Activated CD4-positive, alpha-beta T cell treated with anti-CD3 and anti-CD28 coated beads, Interleukin-2, amount 50 U/mL, for 24 hours (primary cell): ENCODE results near the gene RGS3.
"Not testable (repeated sequence)": the region's sequence is repeated elsewhere in the genome, so short reads cannot be mapped to it uniquely, and the experiment has no call there.

Source experiments
- DNase-seq, 2 donors: peaks; one replicate each; pipeline ENCODE4 v3.0.0-alpha.2; 2020; ENCODE audit warnings: low read depth in 1 of 2, low spot score in 1 of 2

The RGS3 gene

DNA sequence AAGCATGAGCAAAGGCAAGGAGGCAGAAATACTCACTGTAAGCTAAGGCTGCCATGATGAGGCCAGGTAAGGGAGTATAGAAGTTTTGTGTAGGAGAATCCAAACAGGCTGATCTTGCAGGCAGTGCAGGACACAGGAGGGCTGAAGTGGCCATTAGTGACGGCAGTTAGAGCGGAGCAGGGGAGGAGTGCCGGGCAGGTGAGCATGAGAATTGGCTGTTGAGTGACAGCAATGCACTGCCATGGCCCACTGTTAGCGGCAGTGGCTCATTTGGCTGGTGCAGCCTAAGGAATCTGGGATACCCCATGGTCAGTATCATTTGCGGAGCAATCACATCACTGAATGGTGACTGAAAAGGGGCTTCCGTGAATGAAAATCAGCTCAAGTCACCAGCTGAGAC is 22.8 kb downstream of the RGS3 start:
- DNase-seq, result no peak

DNA sequence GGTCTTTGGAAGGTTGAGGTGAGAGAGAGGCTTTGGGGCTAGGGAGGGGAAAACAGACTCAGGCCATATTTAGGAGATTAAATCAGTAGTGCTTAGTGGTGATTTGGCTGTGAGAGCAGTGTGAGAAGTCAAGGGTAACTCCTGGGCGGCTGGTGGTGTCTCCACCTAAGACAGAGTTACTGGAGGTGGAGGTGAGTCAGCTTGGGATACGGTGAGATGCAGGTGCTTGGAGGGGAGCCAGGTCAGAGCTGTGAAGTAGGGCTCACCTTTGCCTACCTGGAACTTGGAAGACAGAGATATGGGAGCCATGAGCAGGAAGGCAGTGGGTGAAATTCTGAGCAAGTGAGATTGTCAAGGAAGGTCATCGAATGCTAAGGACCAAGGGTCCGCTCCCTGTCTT is 24.5 kb downstream of the RGS3 start:
- no peak for DNase-seq

DNA sequence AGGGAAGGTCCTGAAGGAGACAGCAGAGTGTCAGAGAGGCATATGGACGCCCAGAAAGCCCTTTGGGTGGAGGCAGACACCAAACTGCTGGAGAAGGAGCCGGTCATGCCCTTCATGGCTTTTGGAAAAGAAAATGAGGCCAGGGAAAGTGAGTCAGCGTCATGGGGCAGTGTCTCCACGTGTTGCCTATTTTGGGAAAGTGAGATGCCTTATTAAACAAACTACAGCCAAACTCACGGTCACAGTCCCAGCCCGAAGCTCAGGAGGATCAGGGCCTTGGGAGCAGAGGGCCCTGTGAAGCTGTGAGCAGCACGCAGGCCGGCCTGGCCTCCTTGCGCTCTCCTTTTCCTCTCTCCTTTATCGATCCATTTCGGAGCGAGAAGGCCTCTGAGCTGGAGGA is 25.0 kb downstream of the RGS3 start:
- no peak for DNase-seq

DNA sequence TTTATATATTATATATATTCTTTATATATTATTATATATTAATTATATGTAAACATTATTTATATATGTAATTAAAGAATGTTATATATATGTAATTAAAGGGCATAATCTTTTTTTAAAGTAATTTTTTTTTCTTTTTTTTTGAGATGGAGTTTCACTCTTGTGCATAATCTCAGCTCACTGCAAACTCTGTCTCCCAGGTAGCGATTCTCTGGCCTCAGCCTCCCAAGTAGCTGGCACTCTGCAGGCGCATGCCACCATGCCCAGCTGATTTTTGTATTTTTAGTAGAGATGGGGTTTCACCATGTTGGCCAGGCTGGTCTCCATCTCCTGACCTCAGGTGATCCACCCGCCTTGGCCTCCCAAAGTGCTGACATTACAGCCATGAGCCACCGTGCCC is 27.6 kb downstream of the RGS3 start:
- not testable (repeated sequence) for DNase-seq

DNA sequence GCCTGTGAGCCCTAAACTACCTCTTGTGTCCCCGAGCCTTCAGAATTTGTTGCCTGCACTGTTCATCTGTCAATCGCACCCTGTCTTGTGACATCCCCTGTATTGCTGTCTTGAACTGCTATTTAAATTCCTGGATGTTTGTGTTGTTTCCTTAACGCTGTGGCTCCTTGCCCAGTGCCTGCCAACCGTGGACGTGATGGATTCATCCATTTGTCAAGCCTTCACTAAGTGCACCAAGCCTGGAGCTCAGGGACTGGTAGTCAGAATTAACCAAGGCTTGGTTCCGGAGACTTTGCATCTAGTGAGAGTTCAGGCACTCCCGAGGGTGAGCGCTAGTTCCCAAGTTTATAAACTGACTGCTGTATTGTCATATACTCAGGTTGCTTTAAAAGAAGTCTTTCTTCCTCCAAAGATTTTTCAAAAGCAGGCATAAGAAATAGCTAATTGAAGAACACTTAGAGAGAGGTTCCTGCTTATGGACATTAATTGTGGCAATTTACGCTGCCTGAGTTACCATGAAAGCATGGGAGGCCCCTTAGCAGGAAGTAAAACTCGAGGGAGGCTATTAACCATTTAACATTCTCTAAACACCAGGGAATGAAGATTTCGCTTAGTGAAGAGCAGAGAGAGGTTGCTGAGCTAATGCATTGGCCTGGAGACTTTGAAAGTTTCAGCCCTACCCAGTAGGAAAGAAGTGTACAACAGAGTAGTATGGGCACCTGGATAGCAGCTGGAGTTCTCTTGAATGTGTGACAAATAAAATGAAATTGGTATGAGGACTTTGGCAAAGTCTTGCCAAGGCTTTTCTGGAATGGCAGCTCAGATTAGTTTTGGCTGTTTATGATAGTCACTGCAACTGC is 29.0 kb downstream of the RGS3 start:
- DNase-seq, result no peak

DNA sequence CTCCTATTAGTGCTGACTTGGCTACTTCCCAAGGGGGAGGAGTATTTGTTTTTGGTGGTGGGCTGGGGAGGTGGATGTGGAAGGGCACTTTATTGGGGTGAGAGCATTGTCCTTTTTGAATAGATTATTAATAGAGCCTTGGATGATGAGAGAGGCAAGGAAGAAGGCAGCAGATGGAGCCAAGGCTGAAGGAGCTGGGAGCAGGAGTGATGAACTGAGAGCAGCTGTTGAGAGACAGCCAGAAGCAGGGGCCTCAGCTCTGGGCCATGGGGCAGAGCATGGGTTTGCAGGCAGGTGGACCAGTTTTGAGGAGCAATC is 29.6 kb downstream of the RGS3 start:
- DNase-seq, result no peak

DNA sequence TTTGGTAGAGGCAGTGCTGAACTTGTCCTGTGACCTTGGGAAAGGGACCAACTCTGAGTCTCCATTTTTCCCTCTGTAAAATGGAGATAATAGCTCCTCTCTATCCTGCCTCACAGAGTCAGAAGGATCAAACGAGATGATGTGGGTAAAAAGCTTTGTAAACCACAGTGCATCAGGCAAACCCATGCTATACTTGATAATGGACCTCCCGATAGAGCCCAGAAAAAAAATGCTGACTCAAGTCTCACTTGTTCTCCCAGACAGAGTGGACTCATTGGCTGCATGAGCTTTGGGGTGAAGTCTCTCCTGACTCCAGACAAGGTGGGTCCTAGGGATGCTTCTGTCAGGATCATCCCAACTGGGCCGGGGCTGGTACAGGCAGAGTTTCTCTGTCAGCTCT is 32.0 kb downstream of the RGS3 start:
- no peak for DNase-seq

DNA sequence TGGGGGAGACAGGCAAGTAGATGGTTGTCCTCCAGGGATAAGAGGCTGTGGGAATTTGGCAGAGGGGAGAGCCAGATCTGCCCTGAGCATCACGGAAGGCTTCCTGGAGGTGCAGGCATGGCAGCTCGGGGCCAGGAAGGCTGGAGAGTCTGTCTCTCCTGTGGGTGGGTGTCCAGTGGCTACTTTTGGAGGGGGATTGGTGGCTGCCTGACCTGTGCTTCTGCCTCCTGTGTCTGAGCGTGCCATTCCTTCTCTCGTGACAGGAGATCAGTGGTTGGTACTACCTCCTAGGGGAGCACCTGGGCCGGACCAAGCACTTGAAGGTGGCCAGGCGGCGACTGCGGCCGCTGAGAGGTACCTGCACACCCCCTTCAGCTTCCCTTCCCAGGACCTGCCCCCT is 33.5 kb downstream of the RGS3 start:
- no peak for DNase-seq

DNA sequence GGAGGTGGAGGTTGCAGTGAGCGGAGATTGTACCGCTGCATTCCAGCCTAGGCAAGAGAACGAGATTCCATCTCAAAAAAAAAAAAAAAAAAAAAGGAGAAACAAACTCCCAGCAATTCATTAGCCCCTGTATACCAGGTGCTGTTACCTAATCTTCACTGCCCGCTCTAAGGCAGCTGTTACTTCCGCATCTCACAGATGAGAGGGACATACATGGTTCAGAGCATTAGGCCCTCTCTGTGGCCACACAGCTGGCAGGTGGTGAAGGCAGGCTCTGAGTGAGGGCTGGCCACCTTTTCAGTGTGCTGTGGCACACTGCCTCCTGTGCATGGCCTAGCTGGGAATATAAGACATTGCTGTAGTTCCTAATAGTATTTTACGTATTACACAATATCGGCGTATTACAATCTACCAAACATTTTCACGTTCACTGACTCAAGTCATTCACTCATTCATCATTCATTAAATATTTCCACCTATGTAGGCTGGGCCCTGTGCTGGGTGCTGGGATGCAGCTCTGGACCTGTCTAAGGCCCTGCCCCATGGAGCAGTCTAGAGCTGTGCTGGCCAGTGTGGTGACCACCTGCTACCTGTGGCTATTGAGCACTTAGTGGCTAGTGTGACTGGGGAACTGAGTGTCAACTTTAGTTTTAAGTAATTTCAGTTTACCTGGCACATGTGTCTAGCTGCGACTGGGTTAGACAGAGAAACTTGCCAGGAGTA is 35.8 kb downstream of the RGS3 start:
- no peak for DNase-seq

DNA sequence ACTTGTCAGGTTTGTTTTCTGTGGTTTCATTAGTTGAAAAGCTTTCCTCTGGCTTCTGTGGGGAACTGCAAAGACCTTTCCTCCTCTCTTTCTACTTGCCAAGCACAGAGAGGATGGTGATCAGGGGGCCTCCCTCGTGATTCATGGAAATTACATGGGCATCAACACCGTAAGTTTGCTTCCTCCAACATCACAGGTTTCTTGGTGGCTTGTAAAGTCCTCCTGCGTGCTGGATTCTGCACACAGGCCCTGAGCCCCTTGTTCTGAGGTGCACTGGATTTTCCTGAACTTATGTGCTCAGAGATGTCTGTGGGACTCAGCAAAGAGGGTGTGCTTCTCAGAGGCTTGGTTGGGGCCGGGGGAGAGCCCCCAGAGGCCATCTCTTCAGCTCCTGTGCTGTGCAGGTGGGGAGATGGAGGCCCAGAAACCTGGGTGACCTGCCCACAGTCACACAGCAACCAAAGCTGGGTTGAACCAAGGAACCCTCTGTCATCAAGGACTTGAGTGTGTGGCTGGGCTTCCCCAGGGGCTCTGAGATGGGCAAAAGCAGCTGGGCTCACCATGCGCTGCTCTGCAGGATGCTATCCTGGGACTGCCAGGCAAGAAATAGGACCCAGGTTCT is 36.5 kb downstream of the RGS3 start:
- no peak for DNase-seq

DNA sequence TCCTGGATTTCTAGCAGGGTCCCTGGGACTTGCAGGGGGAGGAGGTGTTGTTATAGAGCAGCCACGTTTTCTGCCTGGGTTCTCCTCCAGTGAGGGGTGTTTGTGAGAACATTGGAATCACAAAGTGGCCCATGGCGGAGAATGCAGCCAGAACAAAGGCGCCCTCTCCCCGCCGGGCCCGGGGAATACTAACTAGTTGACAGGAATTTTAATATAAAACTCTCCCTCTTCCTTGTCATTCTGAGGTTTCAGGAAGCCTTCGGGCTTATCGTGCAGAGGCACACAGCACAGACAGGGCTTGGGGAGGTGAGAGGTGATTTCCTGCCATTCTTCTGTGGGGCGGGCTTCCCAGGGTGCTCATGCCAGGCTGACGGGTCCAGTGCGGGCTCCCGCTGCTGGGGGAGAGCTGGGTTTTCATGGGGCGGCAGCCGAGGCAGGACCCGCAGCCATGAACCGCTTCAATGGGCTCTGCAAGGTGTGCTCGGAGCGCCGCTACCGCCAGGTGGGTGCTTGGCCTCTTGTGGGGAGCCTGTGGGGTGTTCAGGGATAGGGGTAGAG is 37.7 kb downstream of the RGS3 start:
- no peak for DNase-seq

DNA sequence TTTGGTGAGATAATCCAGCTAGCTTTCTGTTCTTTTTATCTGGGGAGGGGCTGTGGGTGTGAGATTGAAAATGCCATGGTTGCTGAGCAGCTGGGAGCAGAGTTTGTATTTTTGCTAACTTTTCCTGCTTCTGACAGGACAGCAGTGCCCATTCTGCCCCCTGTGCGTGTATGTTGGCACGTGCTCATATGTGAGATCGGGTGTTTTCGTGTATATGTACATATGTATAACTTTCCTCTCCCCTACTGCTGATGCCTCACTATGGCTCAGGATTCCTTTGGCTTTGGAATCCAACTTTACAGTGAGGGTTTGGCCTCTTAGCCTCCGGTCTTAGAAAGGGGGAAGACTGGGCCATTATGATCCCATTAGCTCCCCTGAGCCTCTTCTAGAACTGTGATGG is 38.3 kb downstream of the RGS3 start:
- DNase-seq, result no peak

DNA sequence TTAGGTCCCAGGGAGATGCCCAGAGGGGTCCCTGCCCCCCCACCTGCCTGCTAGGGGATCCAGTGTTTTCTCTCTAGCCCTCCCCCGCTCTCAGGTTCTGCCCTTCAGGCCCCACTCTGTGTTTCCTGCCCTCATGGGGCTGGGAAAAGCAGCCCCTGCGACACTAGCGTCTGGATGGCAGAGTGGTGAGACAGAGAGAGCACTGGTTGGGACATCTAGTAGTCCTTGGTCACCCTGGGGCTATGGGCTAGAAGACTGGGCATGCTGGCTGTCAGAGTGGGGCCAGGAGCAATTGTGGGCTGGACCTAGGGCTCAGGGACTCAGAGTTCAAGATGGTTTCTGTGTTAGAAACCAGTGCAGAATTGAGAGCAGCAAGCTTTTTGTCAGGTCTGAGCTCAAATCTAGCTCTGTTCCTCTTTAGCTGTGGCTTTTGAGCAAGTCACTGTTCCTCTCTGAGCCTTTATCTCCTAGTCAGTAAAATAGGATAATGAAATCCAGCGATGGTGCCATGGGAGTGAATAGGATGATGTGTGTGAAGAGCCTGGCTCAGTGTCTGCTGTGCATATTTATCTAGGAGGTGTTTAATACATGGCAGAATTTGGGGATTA is 39.0 kb downstream of the RGS3 start:
- DNase-seq, result no peak

DNA sequence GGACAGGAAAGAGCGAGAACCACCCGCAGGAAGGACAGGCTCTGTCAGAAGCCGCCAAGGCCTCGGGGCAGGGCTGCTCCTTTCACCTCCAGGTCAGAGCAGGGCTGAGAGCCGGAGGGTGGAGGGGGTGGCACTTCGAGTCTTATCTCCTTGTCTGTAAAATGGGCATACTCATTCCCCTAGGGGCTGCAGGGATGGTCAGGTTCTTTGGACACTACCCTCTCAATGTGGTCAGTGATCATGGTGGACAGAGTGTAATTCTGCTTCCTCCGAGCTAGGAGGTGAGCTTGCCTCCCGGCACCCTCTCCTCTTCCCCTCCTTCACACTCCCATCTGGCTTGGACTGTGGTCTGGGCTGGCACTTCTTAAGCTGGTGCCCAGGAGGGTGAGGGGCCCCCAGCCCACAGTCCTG is 39.6 kb downstream of the RGS3 start:
- no peak for DNase-seq

DNA sequence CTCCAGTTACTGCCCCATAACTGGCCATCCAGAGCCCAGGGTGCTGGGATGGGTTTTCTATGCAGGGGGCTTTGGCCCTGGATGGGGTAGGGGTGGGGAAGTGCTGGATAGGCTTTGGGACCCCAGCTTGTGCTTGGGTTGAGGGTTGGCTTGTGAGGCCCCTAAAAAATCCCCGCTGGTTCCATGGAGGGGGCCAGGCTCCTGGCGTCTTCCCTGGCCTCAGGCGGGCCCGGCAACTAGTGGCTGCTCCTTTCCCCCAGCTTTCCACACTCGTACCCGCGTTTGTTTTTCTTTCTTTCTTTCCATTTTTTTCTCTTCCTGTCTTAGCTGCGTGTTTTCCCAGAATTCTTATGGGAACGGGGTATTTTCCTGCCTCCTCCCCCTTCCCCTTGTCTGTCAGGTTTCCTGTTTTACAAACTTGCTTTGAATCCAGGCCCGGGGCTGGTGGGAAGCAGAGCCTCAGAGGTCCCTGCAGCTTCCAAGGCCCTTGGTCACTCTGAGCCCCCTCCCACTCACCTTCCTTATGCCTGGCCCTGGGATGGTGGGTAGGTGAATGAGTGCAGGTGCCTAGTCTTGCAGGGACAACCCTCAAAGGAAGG is 40.2 kb downstream of the RGS3 start:
- DNase-seq, result no peak

DNA sequence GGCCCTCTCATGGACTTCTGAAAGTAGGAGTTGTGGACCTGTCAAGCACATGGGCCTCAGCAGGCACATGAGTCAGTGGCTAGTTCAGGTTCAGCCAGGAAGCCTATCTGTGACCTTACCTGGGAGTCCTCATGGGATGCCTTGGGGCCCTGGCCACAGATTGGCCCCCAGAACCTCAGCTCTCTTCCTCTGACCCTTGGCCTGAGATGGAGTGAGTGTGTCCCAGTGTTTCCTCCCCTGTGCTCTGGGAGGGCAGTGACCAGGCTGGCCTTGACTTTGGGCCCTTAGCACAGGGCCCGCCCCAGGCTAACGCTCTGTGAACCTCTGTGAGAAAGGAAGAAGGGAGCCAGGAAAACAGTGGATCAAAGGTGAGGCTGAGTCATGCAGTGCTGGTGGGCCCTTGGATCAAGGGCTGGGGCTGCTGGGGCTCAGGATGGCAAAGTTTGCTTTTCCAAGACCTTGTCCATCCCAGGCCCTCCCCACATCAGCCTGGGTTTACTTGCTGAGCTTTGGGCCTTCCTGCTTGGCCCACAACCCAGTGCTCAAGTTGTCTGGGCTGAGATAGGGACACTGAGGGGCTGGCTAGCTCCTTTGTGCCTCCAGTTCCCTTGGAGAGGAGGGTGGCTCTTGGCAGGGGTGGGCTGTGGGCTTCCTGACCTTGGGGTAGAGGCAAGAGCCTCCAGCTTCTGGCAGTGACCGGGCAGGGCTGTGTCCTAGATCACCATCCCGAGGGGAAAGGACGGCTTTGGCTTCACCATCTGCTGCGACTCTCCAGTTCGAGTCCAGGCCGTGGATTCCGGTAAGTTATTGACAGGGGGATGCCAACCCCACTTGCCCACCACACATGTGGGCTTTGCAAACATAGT is 41.4 kb downstream of the RGS3 start:
- no peak for DNase-seq

DNA sequence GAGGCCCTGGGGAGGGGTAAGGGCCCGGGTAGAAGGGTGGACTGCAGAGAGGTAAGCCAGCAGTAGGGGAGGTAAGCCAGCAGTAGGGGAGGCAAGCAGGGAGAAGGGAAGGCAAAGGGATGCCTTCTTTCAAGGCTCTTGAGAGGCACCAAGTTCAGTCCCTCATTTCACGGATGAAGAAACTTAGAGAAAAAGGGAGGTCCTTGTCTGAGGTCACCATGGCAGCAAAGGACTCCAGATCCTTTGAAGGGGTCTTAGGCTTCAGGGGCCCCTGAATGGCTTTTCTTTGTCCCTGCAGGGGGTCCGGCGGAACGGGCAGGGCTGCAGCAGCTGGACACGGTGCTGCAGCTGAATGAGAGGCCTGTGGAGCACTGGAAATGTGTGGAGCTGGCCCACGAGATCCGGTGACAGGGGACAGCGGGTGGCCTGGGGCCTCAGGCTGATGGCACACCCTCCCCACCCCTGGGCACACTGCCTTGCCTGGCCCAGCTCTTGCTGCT is 42.6 kb downstream of the RGS3 start:
- DNase-seq, result no peak

DNA sequence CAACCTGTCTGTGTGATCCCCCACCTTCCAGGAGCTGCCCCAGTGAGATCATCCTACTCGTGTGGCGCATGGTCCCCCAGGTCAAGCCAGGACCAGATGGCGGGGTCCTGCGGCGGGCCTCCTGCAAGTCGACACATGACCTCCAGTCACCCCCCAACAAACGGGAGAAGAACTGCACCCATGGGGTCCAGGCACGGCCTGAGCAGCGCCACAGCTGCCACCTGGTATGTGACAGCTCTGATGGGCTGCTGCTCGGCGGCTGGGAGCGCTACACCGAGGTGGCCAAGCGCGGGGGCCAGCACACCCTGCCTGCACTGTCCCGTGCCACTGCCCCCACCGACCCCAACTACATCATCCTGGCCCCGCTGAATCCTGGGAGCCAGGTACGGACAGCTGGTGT is 43.7 kb downstream of the RGS3 start:
- no peak for DNase-seq

DNA sequence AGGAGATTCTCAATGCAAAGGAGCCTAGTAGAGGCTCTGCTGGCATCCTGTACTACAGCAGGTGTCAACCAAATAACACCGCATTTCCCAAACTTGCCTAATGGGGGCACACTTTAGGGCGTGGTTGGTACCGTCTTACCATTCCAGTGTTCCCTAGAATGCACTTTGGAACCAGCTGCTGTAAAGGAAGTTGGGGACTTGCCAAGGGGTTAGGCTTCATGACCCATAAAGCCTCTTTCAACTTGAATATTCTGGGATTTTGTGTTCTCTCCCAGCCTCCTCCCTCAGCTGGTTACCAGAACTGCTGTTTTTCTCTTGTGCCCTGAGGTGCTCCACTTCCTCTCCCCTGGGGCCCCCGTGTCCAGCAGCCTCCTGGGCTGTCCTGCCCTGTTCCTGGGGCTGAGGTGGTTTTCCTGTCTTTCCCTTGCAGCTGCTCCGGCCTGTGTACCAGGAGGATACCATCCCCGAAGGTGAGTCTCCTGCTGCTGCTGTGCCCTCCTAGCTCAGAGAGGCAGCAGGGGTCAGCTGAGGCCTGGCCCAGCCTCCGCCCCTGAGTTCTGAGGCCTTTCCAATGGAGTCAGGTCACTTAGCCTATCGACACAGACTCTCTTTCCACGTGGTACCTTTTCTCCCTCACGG is 44.7 kb downstream of the RGS3 start:
- DNase-seq, result no peak

DNA sequence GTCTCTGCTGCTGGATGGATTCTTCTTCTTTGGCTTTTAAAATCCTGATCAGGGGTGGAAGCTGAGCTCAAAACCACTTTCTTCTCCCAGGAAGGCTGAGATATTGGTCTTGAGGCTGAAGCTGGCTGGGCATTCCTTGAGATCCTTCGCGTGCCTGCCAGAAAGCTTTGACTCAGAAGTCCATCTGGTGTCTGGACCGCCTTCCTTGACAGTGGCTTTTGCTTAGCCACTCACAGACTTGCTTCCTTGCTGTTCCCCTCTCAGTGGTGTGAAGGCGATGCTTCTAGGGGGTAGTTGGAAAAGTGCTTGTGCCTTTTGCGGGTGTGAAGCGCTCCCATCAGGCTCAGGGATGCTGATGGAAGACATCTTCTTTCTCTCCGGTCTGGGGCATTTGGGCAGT is 45.9 kb downstream of the RGS3 start:
- DNase-seq, result no peak
